Right renal pelvis (tissue), 4 donors: ENCODE data around the gene SLC31A1. TPM values are rescaled to one million over a fixed set of nuclear protein-coding genes. Genes with fewer than 3 reads are reported as not detected.

Experiments used
- DNase-seq, 4 donors: peaks; one replicate each; pipeline ENCODE4 v3.0.0-alpha.2; 2013; ENCODE audit warnings: low read depth in 4 of 4, low spot score in 3 of 4, missing footprints in 1 of 4
- polyA plus RNA-seq, 4 donors: library from polyadenylated mRNA; unstranded; fragments of 120-200 nt; gene quantifications; one replicate each; pipeline ENCODE4 v1.2.1, GENCODE V29; 2013; ENCODE audit not compliant: insufficient read length in 4 of 4

The SLC31A1 gene
- polyA plus RNA-seq, result 10 to 100 TPM; 25.5 to 29.6 (median 26.6) TPM

GRCh38 chr9:113221003-113221799 is at the start of gene SLC31A1, which contains the start of gene FKBP15:
SLC31A1 (plus strand) TSS chr9:113221544; CDS start chr9:113256149, 34,605 bp downstream.
FKBP15 (minus strand) TSS chr9:113221277; CDS start chr9:113221243, 34 bp downstream.
- DNase-seq, result peak; percentile 94 to 99 (median 96)

GRCh38 chr9:113173341-113173740 is 48.0 kb upstream of the SLC31A1 start:
- no peak for DNase-seq

- DNase-seq, result no peak
Measured at GRCh38 chr9:113176803-113177202, 44.5 kb upstream of the SLC31A1 start.

GRCh38 chr9:113177251-113177650 is 44.1 kb upstream of the SLC31A1 start:
- no peak for DNase-seq

- no peak for DNase-seq
Measured at GRCh38 chr9:113178087-113178486, 43.3 kb upstream of the SLC31A1 start.

GRCh38 chr9:113179839-113180238 is 41.5 kb upstream of the SLC31A1 start:
- no peak for DNase-seq

- DNase-seq, result no peak
Measured at GRCh38 chr9:113181165-113181564, 40.2 kb upstream of the SLC31A1 start.

- no peak for DNase-seq
Measured at GRCh38 chr9:113183956-113184488, 37.3 kb upstream of the SLC31A1 start.

GRCh38 chr9:113184539-113184938 is 36.8 kb upstream of the SLC31A1 start:
- DNase-seq, result no peak

GRCh38 chr9:113185271-113185670 is 36.1 kb upstream of the SLC31A1 start:
- no peak for DNase-seq

- DNase-seq, result no peak
Measured at GRCh38 chr9:113186137-113186755, 35.1 kb upstream of the SLC31A1 start.

GRCh38 chr9:113187929-113188595 is 33.3 kb upstream of the SLC31A1 start:
- DNase-seq, result no peak

- DNase-seq, result no peak
Measured at GRCh38 chr9:113192455-113192854, 28.9 kb upstream of the SLC31A1 start.

GRCh38 chr9:113199683-113200329 is 21.5 kb upstream of the SLC31A1 start:
- DNase-seq, result no peak

GRCh38 chr9:113205432-113205831 is 15.9 kb upstream of the SLC31A1 start:
- no peak for DNase-seq

- no peak for DNase-seq
Measured at GRCh38 chr9:113205861-113206260, 15.5 kb upstream of the SLC31A1 start.

GRCh38 chr9:113210815-113211214 is 10.5 kb upstream of the SLC31A1 start:
- DNase-seq, result no peak

GRCh38 chr9:113215132-113215531 is 6.2 kb upstream of the SLC31A1 start:
- DNase-seq, result no peak

- no peak for DNase-seq
Measured at GRCh38 chr9:113216406-113216805, 4.9 kb upstream of the SLC31A1 start.

- DNase-seq, result no peak
Measured at GRCh38 chr9:113219186-113219936, 2.0 kb upstream of the SLC31A1 start.
